ENCODE results near the gene TIMM22. TPM values are rescaled to one million over a fixed set of nuclear protein-coding genes. Genes with fewer than 3 reads are reported as not detected.

The TIMM22 gene
- total and polyA plus RNA-seq, 2 of the 13 experiments (the other 11 are each of a cell fraction or from before 2014, with no cell fraction given) = 6.2 to 15.5 TPM

DNA sequence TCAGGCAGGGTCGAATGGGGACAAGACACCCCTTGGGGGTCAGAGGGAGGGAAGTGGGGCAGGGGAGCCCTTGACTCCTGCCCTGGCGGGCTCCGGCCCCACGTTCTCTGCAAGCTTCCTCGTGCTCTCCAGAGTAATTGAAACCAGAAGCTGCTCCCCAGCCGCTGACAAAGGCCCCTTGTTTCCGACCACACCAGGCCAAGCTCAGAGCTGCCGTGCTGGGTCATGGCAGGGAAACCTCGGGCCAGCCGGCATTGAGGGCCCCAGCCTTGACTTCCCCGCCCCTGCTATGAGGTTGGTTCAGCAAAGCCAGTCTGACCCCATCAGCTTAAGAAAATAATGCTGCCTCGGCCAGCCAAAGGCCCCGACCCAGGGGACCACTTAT is 43.3 kb downstream of the TIMM22 start:
- DNase-seq (ENCODE audit: low spot score) (peak; percentile 73), ATAC-seq (peak; percentile 78), FAIRE-seq (no peak)
- H2AFZ ChIP-seq (ENCODE audit: low read length) = no peak overlapping the region
- no peak overlapping the region for H3K4me3 ChIP-seq (replicated peaks in 1 of 3; ENCODE audit: insufficient read depth in 1 of 3, low read depth in 2 of 3, low read length in 3 of 3)
- in situ Hi-C loops (cut with HindIII; ENCODE audit: extremely low pct_ligation_motif_present, low pct_unique_long_range_greater_than_20kb) = no loop called here
- H3K36me3 ChIP-seq (replicated peaks in 1 of 2; ENCODE audit: control insufficient read depth in 1 of 2, insufficient read depth in 2 of 2, low read length in 2 of 2) = no peaks in the 10 kb centered on the region; a peak in 1 of 5 replicates
- H4K20me1 ChIP-seq (ENCODE audit: insufficient read depth, low read length) = no peaks in the 10 kb centered on the region
- no peaks in the 10 kb centered on the region for H3K79me2 ChIP-seq (ENCODE audit: insufficient read depth, low read length)
- H3K9ac ChIP-seq (ENCODE audit: insufficient read depth, low read depth, low read length) = peak overlapping the region; percentile 46; the same call in 1 of the 2 replicates
- peaks cover 19% of the 10 kb centered on the region for H3K4me1 ChIP-seq (ENCODE audit: insufficient read depth, low read length)
- no peaks in the 10 kb centered on the region for H3K9me3 ChIP-seq (ENCODE audit: low read length)
- CTCF ChIA-PET (ENCODE audit: low intra/inter-chr PET ratio, low total read pairs) = no interaction called here
- POLR2A ChIA-PET = no interaction called here
- intact Hi-C loops (cut with micrococcal nuclease; ENCODE audit: unreplicated experiment) = no loop called here
- H3K27me3 ChIP-seq (ENCODE audit: control insufficient read depth in 1 of 2, insufficient read depth in 2 of 2, low read length in 2 of 2) = no peaks in the 10 kb centered on the region
- H3K27ac ChIP-seq (ENCODE audit: extremely low read length, insufficient read depth, low read length) = peak overlapping the region; percentile 40
- H3K4me2 ChIP-seq (ENCODE audit: low read depth, low read length) = no peak overlapping the region
- no TSS peak for BruUV-seq (replicated peaks)
- WGBS (ENCODE audit: low lambda C conversion rate) = 41% methylated on average over 3 of the region's 13 CpGs
- TF ChIP-seq, protein P1, sequence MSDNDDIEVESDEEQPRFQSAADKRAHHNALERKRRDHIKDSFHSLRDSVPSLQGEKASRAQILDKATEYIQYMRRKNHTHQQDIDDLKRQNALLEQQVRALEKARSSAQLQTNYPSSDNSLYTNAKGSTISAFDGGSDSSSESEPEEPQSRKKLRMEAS (IDR thresholded peaks at IDR 0.05) = peak; percentile 88
- TF ChIP-seq, protein P2, sequence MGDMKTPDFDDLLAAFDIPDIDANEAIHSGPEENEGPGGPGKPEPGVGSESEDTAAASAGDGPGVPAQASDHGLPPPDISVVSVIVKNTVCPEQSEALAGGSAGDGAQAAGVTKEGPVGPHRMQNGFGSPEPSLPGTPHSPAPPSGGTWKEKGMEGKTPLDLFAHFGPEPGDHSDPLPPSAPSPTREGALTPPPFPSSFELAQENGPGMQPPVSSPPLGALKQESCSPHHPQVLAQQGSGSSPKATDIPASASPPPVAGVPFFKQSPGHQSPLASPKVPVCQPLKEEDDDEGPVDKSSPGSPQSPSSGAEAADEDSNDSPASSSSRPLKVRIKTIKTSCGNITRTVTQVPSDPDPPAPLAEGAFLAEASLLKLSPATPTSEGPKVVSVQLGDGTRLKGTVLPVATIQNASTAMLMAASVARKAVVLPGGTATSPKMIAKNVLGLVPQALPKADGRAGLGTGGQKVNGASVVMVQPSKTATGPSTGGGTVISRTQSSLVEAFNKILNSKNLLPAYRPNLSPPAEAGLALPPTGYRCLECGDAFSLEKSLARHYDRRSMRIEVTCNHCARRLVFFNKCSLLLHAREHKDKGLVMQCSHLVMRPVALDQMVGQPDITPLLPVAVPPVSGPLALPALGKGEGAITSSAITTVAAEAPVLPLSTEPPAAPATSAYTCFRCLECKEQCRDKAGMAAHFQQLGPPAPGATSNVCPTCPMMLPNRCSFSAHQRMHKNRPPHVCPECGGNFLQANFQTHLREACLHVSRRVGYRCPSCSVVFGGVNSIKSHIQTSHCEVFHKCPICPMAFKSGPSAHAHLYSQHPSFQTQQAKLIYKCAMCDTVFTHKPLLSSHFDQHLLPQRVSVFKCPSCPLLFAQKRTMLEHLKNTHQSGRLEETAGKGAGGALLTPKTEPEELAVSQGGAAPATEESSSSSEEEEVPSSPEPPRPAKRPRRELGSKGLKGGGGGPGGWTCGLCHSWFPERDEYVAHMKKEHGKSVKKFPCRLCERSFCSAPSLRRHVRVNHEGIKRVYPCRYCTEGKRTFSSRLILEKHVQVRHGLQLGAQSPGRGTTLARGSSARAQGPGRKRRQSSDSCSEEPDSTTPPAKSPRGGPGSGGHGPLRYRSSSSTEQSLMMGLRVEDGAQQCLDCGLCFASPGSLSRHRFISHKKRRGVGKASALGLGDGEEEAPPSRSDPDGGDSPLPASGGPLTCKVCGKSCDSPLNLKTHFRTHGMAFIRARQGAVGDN (CRISPR knock-in tag; IDR thresholded peaks at IDR 0.05) = peak; percentile 85
- TF ChIP-seq, protein P3, sequence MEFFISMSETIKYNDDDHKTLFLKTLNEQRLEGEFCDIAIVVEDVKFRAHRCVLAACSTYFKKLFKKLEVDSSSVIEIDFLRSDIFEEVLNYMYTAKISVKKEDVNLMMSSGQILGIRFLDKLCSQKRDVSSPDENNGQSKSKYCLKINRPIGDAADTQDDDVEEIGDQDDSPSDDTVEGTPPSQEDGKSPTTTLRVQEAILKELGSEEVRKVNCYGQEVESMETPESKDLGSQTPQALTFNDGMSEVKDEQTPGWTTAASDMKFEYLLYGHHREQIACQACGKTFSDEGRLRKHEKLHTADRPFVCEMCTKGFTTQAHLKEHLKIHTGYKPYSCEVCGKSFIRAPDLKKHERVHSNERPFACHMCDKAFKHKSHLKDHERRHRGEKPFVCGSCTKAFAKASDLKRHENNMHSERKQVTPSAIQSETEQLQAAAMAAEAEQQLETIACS (CRISPR knock-in tag; IDR thresholded peaks at IDR 0.05) = no peak
- TF ChIP-seq, protein P4, sequence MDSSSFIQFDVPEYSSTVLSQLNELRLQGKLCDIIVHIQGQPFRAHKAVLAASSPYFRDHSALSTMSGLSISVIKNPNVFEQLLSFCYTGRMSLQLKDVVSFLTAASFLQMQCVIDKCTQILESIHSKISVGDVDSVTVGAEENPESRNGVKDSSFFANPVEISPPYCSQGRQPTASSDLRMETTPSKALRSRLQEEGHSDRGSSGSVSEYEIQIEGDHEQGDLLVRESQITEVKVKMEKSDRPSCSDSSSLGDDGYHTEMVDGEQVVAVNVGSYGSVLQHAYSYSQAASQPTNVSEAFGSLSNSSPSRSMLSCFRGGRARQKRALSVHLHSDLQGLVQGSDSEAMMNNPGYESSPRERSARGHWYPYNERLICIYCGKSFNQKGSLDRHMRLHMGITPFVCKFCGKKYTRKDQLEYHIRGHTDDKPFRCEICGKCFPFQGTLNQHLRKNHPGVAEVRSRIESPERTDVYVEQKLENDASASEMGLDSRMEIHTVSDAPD (CRISPR knock-in tag; IDR thresholded peaks at IDR 0.05) = 0 out of 2 replicates have a peak, but pooled peaks have one; percentile 54
- TF ChIP-seq ZFX (CRISPR knock-in tag; IDR thresholded peaks at IDR 0.05; ENCODE audit: low read depth) (peak; percentile 64; the same call in 1 of the 2 replicates), SAP130 (CRISPR knock-in tag; IDR thresholded peaks at IDR 0.05; ENCODE audit: low read depth) (peak; percentile 22; the same call in 1 of the 2 replicates), RORA (CRISPR knock-in tag; IDR thresholded peaks at IDR 0.05) (no peak), PRPF4 (IDR thresholded peaks at IDR 0.05; ENCODE audit: low read depth, low read length, poor library complexity, severe bottlenecking) (no peak), RXRB (CRISPR knock-in tag; IDR thresholded peaks at IDR 0.05; ENCODE audit: borderline replicate concordance) (no peak), YY1 (IDR thresholded peaks at IDR 0.05; ENCODE audit: insufficient read depth, insufficient replicate concordance, low read depth, low read length) (peak; percentile 24), NONO (IDR thresholded peaks at IDR 0.05) (no peak), NONO (CRISPR knock-in tag; conservative IDR thresholded peaks at IDR 0.05) (0 out of 2 replicates have a peak, but pooled peaks have one; percentile 41), HNRNPL (IDR thresholded peaks at IDR 0.05; ENCODE audit: low read depth, low read length) (0 out of 2 replicates have a peak, but pooled peaks have one; percentile 52)
- TF ChIP-seq, protein P5, sequence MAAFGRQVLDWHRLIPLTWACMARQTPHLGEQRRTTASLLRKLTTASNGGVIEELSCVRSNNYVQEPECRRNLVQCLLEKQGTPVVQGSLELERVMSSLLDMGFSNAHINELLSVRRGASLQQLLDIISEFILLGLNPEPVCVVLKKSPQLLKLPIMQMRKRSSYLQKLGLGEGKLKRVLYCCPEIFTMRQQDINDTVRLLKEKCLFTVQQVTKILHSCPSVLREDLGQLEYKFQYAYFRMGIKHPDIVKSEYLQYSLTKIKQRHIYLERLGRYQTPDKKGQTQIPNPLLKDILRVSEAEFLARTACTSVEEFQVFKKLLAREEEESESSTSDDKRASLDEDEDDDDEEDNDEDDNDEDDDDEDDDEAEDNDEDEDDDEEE (CRISPR knock-in tag; IDR thresholded peaks at IDR 0.05) = 0 out of 2 replicates have a peak, but pooled peaks have one; percentile 40
- TF ChIP-seq, protein P6, sequence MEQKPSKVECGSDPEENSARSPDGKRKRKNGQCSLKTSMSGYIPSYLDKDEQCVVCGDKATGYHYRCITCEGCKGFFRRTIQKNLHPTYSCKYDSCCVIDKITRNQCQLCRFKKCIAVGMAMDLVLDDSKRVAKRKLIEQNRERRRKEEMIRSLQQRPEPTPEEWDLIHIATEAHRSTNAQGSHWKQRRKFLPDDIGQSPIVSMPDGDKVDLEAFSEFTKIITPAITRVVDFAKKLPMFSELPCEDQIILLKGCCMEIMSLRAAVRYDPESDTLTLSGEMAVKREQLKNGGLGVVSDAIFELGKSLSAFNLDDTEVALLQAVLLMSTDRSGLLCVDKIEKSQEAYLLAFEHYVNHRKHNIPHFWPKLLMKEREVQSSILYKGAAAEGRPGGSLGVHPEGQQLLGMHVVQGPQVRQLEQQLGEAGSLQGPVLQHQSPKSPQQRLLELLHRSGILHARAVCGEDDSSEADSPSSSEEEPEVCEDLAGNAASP (CRISPR knock-in tag; IDR thresholded peaks at IDR 0.05; ENCODE audit: borderline replicate concordance) = peak; percentile 74; the same call in 1 of the 2 replicates
